Measurements from ENCODE around the gene CPSF4L.

Gene CPSF4L

DNA sequence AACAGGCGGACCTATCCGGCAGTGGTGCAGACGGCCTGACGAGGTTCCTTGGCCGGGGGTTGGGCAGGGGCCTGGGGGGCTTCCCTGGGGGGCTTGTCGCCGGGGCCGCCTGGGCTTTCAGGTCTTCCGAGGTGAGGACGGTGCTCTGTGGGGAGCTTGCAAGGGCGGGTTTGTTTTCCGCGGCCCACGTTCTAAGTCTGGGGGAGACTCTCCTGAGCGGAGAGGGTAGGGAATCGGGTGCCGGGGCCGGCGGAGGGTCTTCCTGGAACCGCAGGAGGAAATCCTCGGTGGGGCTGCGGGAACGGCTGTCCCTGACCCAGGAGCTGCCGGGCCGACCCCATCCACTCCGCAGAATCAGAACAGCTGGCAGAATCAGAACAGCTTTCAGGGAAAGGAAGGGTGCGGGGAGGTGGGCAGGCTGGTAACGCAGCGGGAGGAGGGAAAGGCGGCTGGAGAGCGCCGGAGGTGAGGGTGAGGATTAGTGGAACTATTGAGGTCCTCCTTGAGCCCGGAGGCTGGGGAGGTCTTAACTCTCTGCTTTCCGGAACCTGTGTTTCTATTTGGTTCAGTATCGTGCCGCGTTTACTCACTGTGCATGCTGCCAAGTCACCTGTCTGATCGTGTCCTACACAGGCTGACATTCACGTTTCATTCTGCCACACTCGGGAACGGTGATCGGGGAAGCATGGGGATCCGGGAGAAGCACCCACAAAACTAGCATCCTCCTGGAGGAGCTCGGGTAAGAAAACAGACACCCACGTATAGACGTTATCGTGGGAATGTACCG, 28.9 kb downstream of the CPSF4L start:
- no peak for DNase-seq (ENCODE audit: low read depth, low spot score)

DNA sequence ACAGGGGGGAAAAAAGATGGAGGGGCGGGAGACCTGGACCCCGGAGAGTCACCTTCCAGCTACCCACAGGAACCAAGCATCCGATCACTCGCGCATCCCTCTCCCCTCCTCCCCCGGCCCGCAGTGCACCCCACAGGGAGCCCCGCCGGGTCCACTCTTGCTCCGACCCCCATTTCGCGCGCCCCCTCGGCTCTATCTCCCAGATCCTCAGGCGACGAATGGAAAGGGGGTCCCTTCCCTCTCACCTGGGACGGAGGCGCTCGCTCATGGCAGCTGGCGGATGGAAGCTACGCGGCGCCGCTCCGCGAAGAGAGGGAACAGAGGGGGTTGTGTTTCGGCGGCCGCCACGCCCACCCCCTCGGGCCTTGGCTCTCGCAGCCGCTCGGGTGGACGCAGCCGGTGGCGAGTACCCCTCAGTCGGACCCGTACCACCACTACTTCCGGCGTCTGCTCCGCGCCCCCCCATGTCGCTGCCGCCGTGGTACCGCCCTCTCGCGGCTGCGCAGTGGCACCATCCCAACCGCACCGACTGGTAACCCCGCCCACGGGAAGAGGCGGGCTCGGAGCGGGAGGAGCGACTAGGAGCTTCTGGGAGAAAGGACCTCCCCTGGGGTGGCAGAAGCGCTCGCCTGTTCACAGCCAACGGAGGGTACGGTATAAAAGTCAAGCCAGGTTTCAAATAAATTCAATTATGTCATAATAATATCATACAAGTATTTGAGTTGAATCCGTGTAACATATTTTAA, 29.7 kb downstream of the CPSF4L start:
- DNase-seq (ENCODE audit: low read depth, low spot score): peak; percentile 95

DNA sequence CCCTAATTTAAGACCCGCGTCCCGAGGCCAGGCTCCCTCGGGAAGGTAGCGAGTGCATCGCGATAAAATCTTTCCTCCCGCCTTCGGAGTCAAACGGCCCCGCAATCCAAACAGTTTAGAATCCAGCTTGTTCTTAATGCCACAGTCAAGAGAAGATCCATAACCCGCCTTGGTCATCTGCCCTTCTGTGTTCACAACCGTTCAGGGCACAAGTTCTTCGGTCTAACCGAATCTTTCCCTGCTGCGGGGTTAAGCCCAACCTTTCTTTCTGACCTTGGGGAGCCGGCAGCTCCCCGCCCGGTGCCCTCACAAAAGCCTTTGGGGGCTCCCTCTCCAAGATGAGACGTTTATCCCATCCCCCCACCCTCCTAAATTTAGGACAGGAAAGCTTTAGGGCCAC, 30.3 kb downstream of the CPSF4L start:
- no peak for DNase-seq (ENCODE audit: low read depth, low spot score)

DNA sequence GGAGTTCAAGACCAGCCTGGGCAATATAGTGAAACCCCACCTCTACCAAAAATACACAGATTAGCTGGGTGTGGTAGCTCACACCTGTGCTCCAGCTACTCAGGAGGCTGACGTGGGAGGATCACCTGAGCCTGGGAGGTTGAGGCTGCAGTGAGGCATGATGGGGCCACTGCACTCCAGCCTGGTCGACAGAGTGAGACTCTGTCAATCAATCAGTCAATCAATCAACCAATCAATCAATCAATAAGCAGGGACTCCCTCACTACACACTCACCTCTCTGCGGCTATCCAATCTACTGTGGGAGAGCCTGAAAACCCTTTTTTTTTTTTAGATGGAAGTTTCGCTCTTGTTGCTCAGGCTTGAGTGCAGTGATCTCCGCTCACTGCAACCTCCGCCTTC, 31.6 kb downstream of the CPSF4L start:
- DNase-seq (ENCODE audit: low read depth, low spot score): no peak

DNA sequence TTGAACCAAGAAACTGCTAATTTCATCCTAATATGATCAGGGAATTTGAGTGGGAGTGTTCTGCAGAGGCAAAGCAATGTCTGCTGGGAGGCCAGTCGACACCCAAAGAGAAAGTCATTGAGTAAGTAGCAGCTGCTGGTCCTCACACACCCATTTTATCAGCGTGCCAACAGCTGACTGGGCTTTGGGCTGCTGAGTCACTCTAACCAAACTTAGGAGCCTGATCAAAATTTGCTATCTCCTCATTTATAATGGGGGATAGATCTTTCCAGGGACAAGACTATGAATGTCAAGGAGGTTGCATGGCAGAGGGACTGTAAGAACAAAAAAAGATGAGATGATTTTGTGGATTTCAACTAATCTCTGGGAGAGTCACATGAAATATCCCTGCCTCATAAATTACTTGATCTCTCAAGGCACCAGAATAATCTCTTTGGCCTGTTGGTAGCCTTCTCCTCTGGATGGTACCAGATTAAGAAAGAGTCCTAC, 32.9 kb downstream of the CPSF4L start:
- no peak for DNase-seq (ENCODE audit: low read depth, low spot score)

DNA sequence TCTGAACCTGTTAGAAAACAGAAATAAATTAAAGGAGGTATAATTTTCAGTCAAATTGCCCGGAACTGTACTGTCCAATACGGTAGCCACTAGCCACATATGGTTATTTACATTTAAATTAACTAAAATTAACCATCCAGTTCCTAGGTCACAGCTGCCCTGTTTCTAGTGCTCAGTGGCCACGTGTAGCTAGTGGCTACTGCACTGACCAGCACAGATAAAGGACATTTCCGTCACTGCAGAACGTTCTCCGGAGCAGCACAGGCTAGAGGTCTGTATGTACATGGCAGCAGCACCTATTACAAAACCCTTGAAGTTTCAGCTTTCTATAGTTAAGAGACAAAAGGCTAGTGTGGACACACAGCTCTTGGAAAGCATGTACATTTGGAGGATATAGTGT, 33.7 kb downstream of the CPSF4L start:
- no peak for DNase-seq (ENCODE audit: low read depth, low spot score)

DNA sequence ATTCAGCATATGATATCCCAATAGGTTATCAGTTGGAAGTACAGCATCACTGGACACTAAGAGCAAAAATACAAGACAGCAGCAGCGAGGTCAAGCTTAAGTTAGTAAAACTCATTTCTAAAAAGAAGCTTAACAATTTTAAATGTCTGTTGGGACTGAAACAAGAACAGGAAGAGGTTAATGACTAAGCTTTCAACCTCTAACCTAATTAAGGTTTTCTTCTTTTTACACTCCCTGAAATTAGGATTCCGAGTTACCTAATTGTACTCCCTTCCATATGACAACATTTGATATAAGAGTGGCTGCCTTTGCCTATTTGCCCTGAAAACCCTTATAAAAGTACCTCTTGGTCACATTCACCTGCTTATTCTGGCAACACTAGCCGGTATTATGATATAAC, 34.3 kb downstream of the CPSF4L start:
- DNase-seq (ENCODE audit: low read depth, low spot score): no peak

DNA sequence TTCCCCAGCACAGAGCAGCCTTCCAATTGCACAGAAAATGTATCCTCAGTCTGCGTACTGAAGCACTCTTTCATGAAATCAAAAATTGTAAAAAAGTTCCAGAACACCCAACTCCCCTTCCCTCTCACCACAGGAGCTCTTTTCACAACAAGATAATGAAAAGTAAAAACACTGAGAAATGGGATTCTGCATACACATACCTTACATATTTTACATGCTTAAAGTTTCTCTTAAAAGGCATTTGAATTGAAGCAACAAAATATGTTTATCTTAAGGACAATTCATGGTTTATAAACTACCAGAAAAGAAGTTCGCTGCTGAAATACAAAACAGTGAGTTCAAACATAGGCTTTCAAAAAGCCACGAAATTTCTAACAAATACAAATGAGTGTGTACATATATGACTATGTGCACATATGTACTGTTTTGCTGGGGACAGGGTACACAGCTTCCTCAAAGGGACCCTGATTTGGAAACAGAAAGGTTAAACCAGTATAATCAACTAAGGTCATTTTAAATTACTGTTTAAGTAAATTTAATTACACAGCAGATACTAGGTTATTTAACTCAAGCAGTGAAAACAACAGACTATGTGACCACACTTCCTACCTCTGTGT, 35.0 kb downstream of the CPSF4L start:
- no peak for DNase-seq (ENCODE audit: low read depth, low spot score)

DNA sequence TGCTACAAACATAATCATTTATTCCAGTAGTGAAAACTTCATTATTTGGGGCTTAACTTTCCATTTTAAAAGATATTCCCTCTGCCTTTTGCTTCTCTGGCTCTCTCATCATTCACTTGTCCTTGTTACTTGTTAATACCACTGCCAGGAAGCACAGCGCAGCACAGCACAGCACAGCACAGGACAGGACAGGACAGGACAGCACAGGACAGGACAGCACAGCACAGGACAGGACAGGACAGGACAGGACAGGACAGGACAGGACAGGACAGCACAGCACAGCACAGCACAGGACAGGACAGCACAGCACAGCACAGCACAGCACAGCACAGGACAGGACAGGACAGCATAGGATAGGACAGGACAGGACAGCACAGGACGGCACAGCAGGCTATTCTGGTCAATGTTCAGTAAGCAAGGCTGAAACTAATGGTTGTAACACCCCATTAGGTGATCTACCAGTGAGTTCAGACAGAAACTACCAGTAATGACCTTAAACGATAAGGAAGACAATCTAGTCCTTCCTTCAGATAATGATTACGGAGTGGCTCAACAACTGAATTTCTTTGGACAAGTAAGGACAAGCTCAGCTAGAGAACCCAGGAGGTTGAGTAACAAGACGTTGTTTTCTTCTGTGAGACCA, 36.9 kb downstream of the CPSF4L start:
- no peak for DNase-seq (ENCODE audit: low read depth, low spot score)

DNA sequence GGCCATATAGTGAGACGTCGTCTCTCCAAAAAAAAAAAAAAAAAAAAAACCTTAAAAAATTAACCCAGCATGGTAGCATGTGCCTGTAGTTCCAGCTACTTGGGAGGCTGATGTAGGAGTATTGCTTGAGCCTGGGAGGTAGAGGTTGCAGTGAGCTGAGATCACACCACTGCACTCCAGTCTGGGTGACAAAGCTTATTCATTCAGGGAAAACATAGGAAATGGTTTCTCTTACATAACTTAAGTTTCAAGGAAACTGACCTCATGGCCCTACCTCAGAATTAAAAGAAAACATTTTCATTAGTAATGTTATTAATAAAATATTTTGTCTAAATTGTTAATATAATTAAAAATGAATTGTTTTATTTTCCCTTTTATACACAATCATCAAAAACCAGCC, 37.4 kb downstream of the CPSF4L start:
- DNase-seq (ENCODE audit: low read depth, low spot score): no peak

DNA sequence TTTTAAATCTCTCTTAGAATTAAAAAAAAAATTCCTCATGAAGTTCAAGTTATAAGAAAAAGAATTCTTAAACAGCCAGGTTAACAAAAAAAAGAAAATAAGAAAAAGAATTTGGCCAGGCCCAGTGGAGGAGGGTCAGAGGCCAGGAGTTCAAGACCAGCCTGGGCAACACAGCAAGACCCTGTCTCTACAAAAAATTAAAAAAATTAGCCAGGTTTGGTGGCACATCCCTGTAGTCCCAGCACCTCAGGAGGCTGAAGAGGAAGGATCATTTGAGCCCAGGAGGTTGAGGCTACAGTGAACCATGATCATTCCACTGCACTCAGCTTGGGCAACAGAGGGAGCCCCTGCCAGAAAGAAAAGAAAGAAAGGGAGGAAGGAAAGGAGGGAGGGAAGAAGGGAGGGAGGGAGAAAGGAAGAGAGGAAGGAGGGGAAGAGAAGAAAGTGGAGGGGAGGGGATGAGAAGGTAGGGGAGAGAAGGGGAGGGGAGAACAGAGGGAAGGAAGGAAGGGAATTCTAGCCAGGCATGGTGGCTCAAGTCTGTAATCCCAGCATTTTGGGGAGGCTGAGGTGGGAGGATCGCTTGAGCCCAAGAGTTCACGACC, 38.0 kb downstream of the CPSF4L start:
- no peak for DNase-seq (ENCODE audit: low read depth, low spot score)

DNA sequence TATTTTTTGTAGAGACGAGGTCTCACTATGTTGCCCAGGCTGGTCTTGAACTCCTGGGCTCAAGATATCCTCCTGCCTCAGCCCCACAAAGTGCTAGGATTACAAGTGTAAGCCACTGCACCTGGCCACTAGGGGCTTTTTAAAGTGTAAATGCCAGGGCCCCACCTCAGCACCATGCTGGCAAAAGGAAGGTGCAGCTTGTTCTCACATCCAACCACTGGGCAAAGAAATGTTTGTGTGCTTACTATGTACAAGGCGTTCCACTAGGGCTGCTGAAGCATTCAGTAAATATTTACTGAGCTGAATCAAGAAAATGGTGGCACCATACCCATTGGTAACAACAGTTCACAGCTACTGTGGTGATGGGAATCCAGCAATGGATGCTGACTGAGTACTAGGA, 46.2 kb downstream of the CPSF4L start:
- no peak for DNase-seq (ENCODE audit: low read depth, low spot score)

DNA sequence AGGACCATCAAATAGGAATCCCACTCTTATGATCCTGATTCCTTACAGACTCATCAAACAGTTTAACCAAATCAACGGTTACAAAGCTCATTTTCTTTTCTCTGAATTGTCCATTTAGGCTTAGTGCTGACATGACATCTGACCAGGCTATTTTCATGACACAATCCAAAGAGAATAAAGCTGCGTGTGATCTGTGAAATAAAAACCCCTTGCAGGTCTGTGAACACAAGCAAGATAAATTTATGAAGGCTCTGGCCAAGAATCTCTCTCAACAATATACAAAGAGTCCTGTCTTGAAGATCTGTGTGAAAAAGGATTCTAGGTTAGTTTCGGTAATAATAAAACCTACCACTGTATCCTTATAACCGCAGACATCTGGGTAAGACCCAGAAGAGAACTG, 46.8 kb downstream of the CPSF4L start:
- no peak for DNase-seq (ENCODE audit: low read depth, low spot score)

DNA sequence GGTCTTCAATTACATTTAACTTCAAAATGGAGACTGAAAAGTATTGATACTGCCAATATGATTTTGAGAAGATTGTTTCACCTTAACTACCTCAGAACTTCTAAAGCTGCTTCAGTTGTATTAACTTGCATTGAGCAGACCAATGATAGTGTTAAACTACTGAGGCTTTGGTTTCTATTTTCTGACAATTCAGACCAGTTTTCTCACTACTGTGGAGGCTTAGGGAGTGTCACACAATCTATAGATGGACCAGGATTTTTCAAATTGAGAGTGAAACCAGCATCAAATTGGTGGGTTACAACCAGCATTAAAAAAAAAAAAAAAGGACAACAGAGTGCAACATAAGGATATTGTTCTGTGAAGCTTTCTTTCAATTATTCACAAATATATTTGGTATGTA, 47.7 kb downstream of the CPSF4L start:
- DNase-seq (ENCODE audit: low read depth, low spot score): no peak

DNA sequence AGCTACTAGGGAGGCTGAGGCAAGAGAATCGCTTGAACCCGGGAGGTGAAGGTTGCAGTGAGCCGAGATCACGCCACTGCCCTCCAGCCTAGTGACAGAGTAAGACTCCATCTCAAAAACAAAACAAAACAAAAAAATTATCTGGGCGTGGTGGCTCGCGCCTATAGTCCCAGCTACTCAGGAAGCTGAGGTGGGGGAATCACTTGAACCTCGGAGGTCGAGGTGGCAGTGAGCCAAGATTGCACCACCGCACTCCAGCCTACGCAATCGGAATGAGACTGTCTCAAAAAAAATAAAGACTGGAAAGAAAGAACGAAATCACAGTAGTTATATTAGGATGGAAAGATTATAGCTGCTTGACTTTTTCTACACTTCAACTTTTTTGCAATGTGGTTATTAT, 49.9 kb downstream of the CPSF4L start:
- DNase-seq (ENCODE audit: low read depth, low spot score): no peak

DNA sequence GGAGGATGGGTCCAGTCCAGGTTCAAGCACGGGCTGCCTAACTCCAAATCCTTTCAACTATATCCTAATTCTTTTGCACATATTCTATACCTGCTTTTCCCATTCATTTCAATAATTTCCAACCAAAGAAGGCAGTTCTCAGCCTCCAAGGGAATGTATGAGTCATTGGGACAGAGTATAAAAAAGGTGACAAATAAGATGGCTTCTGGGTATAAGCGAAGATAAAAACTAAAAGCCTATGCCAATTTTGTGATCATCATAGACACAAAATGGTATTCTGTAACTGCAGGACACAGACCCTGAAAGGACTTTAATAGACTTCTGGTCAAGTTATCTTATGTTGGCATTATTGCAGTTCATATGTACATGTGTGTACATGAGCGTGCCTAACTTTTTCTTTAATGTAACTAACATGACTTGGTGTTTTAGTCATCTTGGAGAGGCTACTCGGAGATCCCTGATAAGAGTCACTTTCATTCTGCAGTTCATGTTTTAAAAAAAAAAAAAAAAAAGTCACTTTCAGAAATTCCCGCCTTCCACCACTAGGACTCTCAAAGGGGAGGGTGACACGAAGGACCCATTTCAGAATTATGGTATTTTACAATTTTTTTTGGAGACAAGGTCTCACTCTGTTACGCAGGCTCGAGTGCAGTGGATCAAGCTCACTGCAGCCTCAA, 51.5 kb downstream of the CPSF4L start:
- DNase-seq (ENCODE audit: low read depth, low spot score): no peak

DNA sequence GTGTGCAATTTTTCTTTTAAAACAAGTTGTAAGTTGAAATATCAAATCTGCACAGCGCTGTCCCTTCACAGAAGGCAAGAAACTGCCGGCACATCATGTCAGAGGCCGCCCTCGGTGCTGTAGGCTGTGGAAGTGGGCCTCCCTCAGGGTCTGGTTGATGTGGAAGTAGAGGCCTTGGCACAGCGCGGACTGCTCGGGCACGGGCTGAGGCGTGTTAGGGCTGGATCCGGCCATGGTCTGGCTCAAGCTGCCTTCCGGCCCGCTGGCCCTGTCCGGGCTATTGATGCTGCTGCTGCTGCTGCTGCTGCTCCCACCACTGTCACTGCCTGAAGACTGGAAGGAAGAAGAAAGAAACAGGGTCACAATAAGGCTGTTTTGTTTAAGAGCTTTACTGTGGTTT, 52.2 kb downstream of the CPSF4L start:
- no peak for DNase-seq (ENCODE audit: low read depth, low spot score)

DNA sequence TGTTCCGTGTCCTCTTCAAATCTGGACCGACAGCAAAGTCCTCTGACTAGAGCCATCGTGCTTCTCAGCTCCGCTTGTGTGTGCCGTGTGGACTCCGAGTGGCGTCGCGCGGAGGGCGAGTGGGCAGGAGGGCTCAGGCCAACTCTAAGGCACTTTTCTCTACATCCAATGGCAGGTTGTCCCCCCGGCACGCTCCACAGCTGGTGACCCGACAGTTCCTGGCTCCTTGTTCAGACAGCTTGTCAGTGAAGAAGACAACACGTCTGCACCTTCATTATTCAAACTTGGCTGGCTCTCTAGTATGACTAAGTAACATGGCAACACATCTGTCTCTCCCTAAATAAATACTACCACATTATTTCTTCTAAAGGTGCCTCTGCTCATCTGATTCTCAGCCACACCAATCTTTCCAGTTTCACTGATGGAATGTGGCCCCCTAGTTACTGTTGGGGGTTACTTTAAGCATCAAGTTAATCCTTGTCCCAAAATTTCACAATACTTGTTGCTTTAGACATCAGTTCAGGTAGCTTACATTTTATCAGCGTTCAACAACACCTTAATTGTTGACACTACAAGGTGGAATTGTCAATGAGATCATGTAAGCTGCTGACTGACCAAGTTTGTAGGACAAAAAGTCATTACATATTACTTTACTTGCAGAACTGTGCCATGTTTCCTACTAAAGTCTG, 53.4 kb downstream of the CPSF4L start:
- DNase-seq (ENCODE audit: low read depth, low spot score): no peak

DNA sequence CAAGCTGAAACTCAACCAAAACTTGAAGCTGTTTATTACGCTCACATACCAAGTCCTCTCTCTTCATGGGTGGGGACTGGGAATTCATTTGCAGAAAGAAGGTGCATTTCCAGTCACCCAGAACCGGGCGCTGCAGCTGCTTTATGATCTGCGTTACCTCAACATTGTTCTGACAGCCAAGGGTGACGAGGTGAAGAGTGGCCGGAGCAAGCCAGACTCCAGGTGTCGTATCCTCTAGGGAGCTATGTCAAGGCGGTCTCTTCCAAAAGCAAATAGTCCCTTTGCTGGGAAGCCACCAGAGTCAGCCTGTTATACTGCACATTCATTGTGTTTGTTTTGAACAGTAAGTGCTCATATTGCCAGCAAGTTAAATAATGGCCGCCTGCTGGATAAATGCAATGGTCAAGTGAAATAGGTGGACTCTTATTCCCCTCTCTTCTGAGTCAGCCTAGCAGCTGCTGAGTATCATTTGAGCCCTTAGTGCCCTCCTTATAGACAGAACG, 56.2 kb downstream of the CPSF4L start:
- DNase-seq (ENCODE audit: low read depth, low spot score): no peak

DNA sequence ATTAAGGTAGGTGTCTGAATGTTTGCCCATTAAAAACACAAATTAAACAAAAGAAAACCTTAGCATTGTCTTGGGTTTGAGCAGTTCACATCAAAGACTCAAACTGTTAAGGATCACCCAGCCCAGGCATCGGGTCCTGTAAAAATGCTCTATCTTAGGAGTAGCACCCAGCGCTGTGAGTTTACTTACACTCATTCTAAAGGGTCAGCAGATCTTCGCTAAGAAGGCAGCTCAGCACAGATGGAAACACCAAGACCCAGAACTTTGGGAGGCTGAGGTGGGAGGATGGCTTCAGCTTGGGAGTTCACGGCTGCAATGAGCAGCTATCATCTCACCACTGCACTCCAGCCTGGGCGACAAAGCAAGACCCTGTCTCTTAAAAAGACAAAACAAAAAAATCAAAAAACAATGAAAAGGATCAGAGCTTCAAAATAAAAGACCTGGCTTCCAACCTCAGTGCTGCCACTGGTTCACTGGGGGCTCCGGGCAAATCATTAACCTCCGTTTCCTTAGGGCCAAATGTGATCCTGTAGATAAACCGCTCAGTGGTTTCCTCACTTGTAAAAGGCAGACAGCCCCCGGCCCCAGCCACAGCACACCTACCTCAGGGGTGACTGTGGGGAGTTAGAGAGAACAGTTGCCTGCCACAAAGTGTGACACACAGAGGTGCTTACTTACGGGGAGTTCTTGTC, 57.7 kb downstream of the CPSF4L start:
- no peak for DNase-seq (ENCODE audit: low read depth, low spot score)

All from activated CD4-positive, CD25-positive, alpha-beta regulatory T cell treated with anti-CD3 and anti-CD28 coated beads, Interleukin-2, amount 50 U/mL, for 16 hours (primary cell).